Measurements from ENCODE around the gene POLD3. TPM values are rescaled to one million over a fixed set of nuclear protein-coding genes. Genes with fewer than 3 reads are reported as not detected.

Gene POLD3
- total RNA-seq, 4 donors from 2014 or later, result 13.0 to 14.8 (median 14.3) TPM

DNA sequence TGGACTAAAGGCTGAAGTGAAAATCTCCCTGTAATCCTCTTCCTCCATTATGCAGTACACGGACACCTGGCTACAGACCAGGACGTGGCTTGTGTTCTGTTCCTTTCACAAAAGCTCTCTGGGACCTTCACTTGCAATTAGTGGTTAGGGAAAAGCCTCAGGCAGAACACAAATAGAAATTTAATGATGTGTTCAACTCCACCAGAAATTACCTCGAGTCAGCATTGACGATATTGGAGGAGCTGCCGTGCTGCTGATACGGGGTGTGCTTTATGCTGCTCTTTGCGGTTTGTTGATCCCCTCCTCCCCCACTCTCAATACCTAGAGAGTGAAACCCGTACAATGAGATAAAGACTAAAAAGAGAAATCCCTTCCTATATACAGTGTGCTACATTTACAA, 48.9 kb downstream of the POLD3 start:
- no peak for DNase-seq
- 90% methylated on average over 8 of the region's 8 CpGs for WGBS, 2 donors
- intact Hi-C loops (cut with DNase I), result no loop called here
- Histone ChIP-seq H3K4me1 (no peaks in the 10 kb centered on the region), H3K27ac (no peak overlapping the region), H3K9me3 (no peaks in the 10 kb centered on the region), H3K36me3 (peaks cover 10 to 26% of the 10 kb centered on the region in 2 donors), H3K27me3 (no peaks in the 10 kb centered on the region), H3K4me3 (replicated peaks in 1 of 3) (no peak overlapping the region)
- TF ChIP-seq CTCF (IDR thresholded peaks at IDR 0.05), result no peak

GRCh38 chr11:74641905-74642304, 49.5 kb downstream of the POLD3 start:
- intact Hi-C loops (cut with DNase I), result no loop called here
- no peak for DNase-seq
- no peak for TF ChIP-seq CTCF (IDR thresholded peaks at IDR 0.05)
- no peak for TF ChIP-seq POLR2A (IDR thresholded peaks at IDR 0.05)
- Histone ChIP-seq H3K27ac (no peak overlapping the region), H3K36me3 (peaks cover 10 to 25% of the 10 kb centered on the region in 2 donors), H3K9me3 (no peaks in the 10 kb centered on the region), H3K4me1 (no peaks in the 10 kb centered on the region), H3K27me3 (no peaks in the 10 kb centered on the region), H3K4me3 (replicated peaks in 1 of 3) (no peak overlapping the region)
- WGBS, 2 donors, result 95 to 97% methylated on average over 4 of the region's 4 CpGs

DNA sequence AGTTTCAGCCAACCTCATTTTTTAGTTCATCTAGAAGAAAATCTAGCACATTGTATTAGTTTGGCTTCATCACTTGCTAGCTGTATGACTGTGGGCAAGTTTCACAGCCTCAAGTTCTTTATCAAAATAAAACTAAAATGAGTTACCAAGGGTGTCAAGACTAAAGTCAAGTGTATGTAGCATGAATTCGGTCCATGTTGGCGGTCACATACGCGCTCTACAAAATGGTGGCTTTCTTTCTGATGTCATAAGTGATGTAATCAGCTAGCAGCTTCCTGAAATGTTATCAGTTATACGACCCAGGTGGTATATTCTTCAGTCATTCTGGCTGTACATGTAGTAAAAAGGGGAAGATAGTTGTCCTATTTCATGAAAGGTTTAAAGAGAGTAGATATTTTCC, 50.5 kb downstream of the POLD3 start:
- intact Hi-C loops (cut with DNase I), result no loop called here
- WGBS, 2 donors, result 93% methylated on average over 5 of the region's 5 CpGs
- Histone ChIP-seq H3K27ac (no peak overlapping the region), H3K4me3 (replicated peaks in 1 of 3) (no peak overlapping the region), H3K27me3 (no peaks in the 10 kb centered on the region), H3K4me1 (no peaks in the 10 kb centered on the region), H3K36me3 (peaks cover 10 to 25% of the 10 kb centered on the region in 2 donors), H3K9me3 (no peaks in the 10 kb centered on the region)
- DNase-seq, result no peak
- no peak for TF ChIP-seq POLR2A (IDR thresholded peaks at IDR 0.05)
- no peak for TF ChIP-seq CTCF (IDR thresholded peaks at IDR 0.05)

DNA sequence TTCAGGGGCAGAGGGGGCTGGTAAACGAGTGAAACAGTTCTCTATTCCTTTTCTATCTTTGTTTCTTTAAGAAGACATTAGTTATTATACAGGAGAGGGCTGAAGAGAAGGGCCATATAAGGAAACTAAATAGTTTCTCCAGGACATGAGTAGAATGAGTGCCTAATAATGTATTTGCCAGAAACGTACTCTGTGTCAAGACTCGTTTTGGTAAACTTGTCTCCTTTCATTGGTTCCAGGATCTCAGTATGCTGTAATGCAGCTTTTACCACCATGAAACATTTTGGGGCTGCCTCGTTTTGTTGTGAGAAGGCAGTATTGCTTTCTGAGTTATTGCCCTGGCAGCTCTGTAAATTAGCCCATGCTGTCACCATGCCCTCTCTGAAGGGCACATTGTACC, 51.7 kb downstream of the POLD3 start:
- intact Hi-C loops (cut with DNase I), result no loop called here
- no peak overlapping the region for H3K27ac ChIP-seq
- TF ChIP-seq POLR2A (IDR thresholded peaks at IDR 0.05), result no peak
- no peak for TF ChIP-seq CTCF (IDR thresholded peaks at IDR 0.05)

GRCh38 chr11:74646215-74646614, 53.8 kb downstream of the POLD3 start:
- Histone ChIP-seq H3K4me1 (no peaks in the 10 kb centered on the region), H3K4me3 (replicated peaks in 1 of 3) (no peak overlapping the region), H3K27me3 (no peaks in the 10 kb centered on the region), H3K36me3 (peaks cover 6 to 9% of the 10 kb centered on the region in 2 donors), H3K9me3 (no peaks in the 10 kb centered on the region), H3K27ac (no peak overlapping the region)
- no peak for TF ChIP-seq CTCF (IDR thresholded peaks at IDR 0.05)
- TF ChIP-seq POLR2A (IDR thresholded peaks at IDR 0.05), result no peak
- intact Hi-C loops (cut with DNase I), result no loop called here
- no peak for DNase-seq
- WGBS, 2 donors, result 94 to 100% methylated on average over 4 of the region's 4 CpGs

More for the DNA sequence above, 51.7 kb downstream of the POLD3 start:
- Histone ChIP-seq H3K4me3 (replicated peaks in 1 of 3) (no peak overlapping the region), H3K9me3 (no peaks in the 10 kb centered on the region), H3K27me3 (no peaks in the 10 kb centered on the region), H3K4me1 (no peaks in the 10 kb centered on the region), H3K36me3 (peaks cover 10 to 24% of the 10 kb centered on the region in 2 donors)
- 74 to 85% methylated on average over 4 of the region's 4 CpGs for WGBS, 2 donors
- no peak for DNase-seq

All from thyroid gland (tissue), 4 donors.